Measurements from ENCODE around the gene VRK3.

Gene VRK3

GRCh38 chr19:49926515-49926914 is 98.7 kb downstream of the VRK3 start:
- peaks cover 96% of the 10 kb centered on the region for H3K79me2 ChIP-seq (ENCODE audit: control insufficient read depth, low read length)
- no peaks in the 10 kb centered on the region for H3K9me2 ChIP-seq (replicated peaks; ENCODE audit: control insufficient read depth, low read length)
- H3K36me3 ChIP-seq (ENCODE audit: control insufficient read depth, low read length), result peaks cover 89% of the 10 kb centered on the region
- no peaks in the 10 kb centered on the region for H3K27me3 ChIP-seq (ENCODE audit: control insufficient read depth, low read length)
- H3K9me3 ChIP-seq (ENCODE audit: control insufficient read depth, insufficient read depth, low read length), result no peaks in the 10 kb centered on the region
- H3K4me3 ChIP-seq (ENCODE audit: low read length), result peak overlapping the region; percentile 82
- peaks cover 53% of the 10 kb centered on the region for H3K4me1 ChIP-seq (ENCODE audit: control insufficient read depth, low read length)
- H3F3A ChIP-seq (ENCODE audit: control insufficient read depth, insufficient read depth), result no peaks in the 10 kb centered on the region
- no peak overlapping the region for H3K27ac ChIP-seq (ENCODE audit: low read depth, low read length)
- peaks cover 23% of the 10 kb centered on the region for H4K20me1 ChIP-seq (ENCODE audit: control insufficient read depth, insufficient read depth, low read depth, low read length)
- peak overlapping the region; percentile 94 for H3K4me2 ChIP-seq (ENCODE audit: low read length)
- TF ChIP-seq CTCF (IDR thresholded peaks at IDR 0.05; ENCODE audit: low read depth, low read length, poor library complexity, severe bottlenecking) (no peak), EZH2phosphoT487 (IDR thresholded peaks at IDR 0.05; ENCODE audit: borderline replicate concordance, low read length) (no peak)
